Transverse colon (tissue), 4 donors: ENCODE measurements around the gene ZNF143. TPM values are rescaled to one million over a fixed set of nuclear protein-coding genes. Genes with fewer than 3 reads are reported as not detected.

Source experiments
- DNase-seq: peaks from one replicate; pipeline ENCODE4 v3.0.0-alpha.2; 2019
- H3K27ac ChIP-seq, 4 donors: fragments of 200-600 bp; sonication (generic); 2 replicates each; pipeline ENCODE4 v1.5.1; 2016 to 2018; ENCODE audit warnings: inconsistent platforms in 4 of 4
- H3K27me3 ChIP-seq: fragments of 200-600 bp; sonication (generic); 2 replicates; pipeline ENCODE4 v1.5.1; 2017; ENCODE audit warnings: inconsistent platforms
- H3K36me3 ChIP-seq, 4 donors: fragments of 200-600 bp; sonication (generic); 2 replicates each; pipeline ENCODE4 v1.5.1; 2017 to 2019; ENCODE audit warnings: inconsistent platforms in 4 of 4
- H3K4me1 ChIP-seq, 4 donors: fragments of 200-600 bp; sonication (generic); 2 replicates each; pipeline ENCODE4 v1.5.1; 2017 to 2020; ENCODE audit warnings: inconsistent platforms in 4 of 4
- H3K4me3 ChIP-seq, 4 donors: fragments of 200-600 bp; sonication (generic); 1 replicate in 1 of 4; 2 replicates in 3 of 4; pipeline versions ENCODE4 v1.5.1 to v1.6.1; 2017 to 2019; ENCODE audit warnings: inconsistent platforms in 4 of 4
- H3K9me3 ChIP-seq, 2 donors: fragments of 200-600 bp; sonication (generic); 2 replicates each; pipeline ENCODE4 v1.5.1; 2017 to 2019; ENCODE audit warnings: inconsistent platforms in 2 of 2
- CTCF ChIP-seq, 5 experiments: fragments of 200-600 bp in 3 of 5; fragments of 450-650 bp in 2 of 5; sonication (generic) in 3 of 5; IDR thresholded peaks; 1 replicate in 2 of 5; 2 replicates in 3 of 5; pipeline ENCODE4 v1.5.1; 2016 to 2017; ENCODE audit warnings: antibody characterized with exemption in 5 of 5, inconsistent platforms in 3 of 5, mild to moderate bottlenecking in 2 of 5, moderate library complexity in 1 of 5
- EP300 ChIP-seq: sonication (generic); formaldehyde crosslinking; IDR thresholded peaks from one replicate; pipeline ENCODE4 v1.6.1; 2017; ENCODE audit warnings: antibody characterized with exemption, low read depth
- POLR2A ChIP-seq: fragments of 450-650 bp; IDR thresholded peaks from one replicate; pipeline ENCODE4 v1.6.1; 2016; ENCODE audit warnings: antibody characterized with exemption, mild to moderate bottlenecking, moderate library complexity
- POLR2AphosphoS5 ChIP-seq, 3 donors: sonication (generic); formaldehyde crosslinking; IDR thresholded peaks; one replicate each; pipeline ENCODE4 v1.6.1; 2016; ENCODE audit warnings: antibody characterized with exemption in 3 of 3
- WGBS, 2 donors: methylation state at CpG; one replicate each; pipeline ENCODE4 v1.1.5; 2018; ENCODE audit warnings: low coverage in 1 of 2; 5-methylcytosine and 5-hydroxymethylcytosine counted together
- in situ Hi-C, 4 donors: fragments of 200-750 bp; cut with MboI; loops; one replicate each; pipeline versions ENCODE4 v1.15.0 to v1.15.1; 2017; ENCODE audit warnings: low sequenced_read_pairs in 3 of 4, low pct_ligation_motif_present in 1 of 4, low pct_unique_long_range_greater_than_20kb in 1 of 4
- intact Hi-C: fragments of 100-400 bp; cut with DNase I; formaldehyde crosslinking; loops from one replicate; pipeline ENCODE4 v1.15.1; 2023; ENCODE audit warnings: low total_unique reads
- total RNA-seq, 4 donors: library from RNA; depleted of rRNA; stranded (reverse); fragments of >200 nt; gene quantifications; one replicate each; pipeline ENCODE4 v1.1.0, GENCODE V29; 2016

ZNF143 gene
- total RNA-seq, 4 donors from 2014 or later, result 6.6 to 21.8 (median 14.3) TPM

DNA sequence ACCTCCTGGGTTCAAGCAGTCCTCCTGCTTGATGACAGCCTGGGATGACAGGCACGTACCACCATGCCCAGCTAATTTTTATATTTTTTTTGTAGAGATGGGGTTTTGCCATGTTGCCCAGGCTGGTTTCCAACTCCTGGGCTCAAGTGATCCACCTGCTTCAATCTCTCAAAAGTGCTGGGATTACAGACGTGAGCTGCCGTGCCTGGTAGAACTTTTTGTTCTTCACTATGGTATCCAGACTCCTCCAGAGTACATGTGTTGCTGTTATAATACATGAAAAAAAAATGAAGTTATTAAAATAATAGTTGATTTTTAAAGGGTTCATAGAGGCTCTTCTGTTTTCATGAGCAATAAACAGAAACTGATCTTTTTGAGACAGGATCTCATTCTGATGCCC is 29.6 kb downstream of the ZNF143 start:
- H3K9me3 ChIP-seq, result no peaks in the 10 kb centered on the region
- DNase-seq, result no peak
- in situ Hi-C loops, result no loop called here
- no peaks in the 10 kb centered on the region for H3K4me1 ChIP-seq
- H3K36me3 ChIP-seq, result peaks cover 0 to 31% (median 8%) of the 10 kb centered on the region in 4 donors
- intact Hi-C loops, result no loop called here
- no peaks in the 10 kb centered on the region for H3K27me3 ChIP-seq
- H3K27ac ChIP-seq, result no peak overlapping the region
- TF ChIP-seq POLR2AphosphoS5 (IDR thresholded peaks at IDR 0.05) (no peak), CTCF (IDR thresholded peaks at IDR 0.05) (no peak), POLR2A (no peak), EP300 (no peak)
- 98 to 100% methylated on average over 3 of the region's 3 CpGs for WGBS, 2 donors
- no peak overlapping the region for H3K4me3 ChIP-seq

DNA sequence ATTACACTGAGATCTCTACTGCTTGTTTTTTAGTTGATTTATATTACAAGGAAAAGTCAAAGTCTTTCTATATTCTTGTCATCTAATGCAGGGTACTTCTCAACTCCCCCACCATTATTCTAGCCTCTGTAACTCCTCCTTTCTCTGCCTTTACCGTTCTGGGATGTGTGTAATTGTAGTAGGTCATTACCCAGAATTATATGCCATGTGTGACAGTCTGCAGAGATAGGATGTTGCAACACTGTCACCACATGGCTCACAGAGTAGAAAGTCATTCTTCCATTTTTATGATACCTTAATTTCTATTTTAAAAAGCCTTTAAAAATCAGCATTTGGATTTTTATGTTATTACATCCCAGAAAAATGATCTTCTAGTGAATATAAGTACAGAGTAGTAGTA is 32.7 kb downstream of the ZNF143 start:
- in situ Hi-C loops (no loop called here), intact Hi-C loops (no loop called here)
- no peaks in the 10 kb centered on the region for H3K9me3 ChIP-seq
- no peak for TF ChIP-seq EP300
- TF ChIP-seq POLR2A, result no peak
- no peak for TF ChIP-seq CTCF (IDR thresholded peaks at IDR 0.05)
- no peak for TF ChIP-seq POLR2AphosphoS5 (IDR thresholded peaks at IDR 0.05)
- H3K27me3 ChIP-seq, result no peaks in the 10 kb centered on the region
- H3K4me3 ChIP-seq, result no peak overlapping the region
- no peak overlapping the region for H3K27ac ChIP-seq
- 50 to 57% methylated on average over 1 of the region's 1 CpG for WGBS, 2 donors
- DNase-seq, result no peak
- no peaks in the 10 kb centered on the region for H3K4me1 ChIP-seq
- H3K36me3 ChIP-seq, result peaks cover 0 to 42% (median 13%) of the 10 kb centered on the region in 4 donors

DNA sequence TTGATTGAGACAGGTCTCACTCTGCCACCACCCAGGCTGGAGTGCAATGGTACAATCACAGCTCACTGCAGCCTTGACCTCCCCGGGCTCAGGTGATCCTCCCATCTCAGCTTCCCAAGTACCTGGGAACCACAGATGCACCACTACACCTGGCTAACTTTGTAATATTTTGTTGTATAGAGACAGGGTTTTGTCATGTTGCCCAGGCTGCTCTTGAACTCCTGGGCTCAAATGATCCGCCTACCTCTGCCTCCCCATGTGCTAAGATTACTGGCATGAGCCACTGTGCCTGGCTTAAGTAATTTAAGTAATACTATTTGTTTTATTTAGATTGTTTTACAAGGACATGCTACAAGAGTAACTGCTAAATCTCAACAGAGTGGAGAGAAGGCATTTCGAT is 33.5 kb downstream of the ZNF143 start:
- H3K27me3 ChIP-seq, result no peaks in the 10 kb centered on the region
- no peak overlapping the region for H3K4me3 ChIP-seq
- TF ChIP-seq POLR2AphosphoS5 (IDR thresholded peaks at IDR 0.05) (no peak), EP300 (no peak), CTCF (IDR thresholded peaks at IDR 0.05) (no peak), POLR2A (no peak)
- peaks cover 0 to 46% (median 13%) of the 10 kb centered on the region in 4 donors for H3K36me3 ChIP-seq
- no peaks in the 10 kb centered on the region for H3K9me3 ChIP-seq
- intact Hi-C loops, result no loop called here
- H3K4me1 ChIP-seq, result no peaks in the 10 kb centered on the region
- in situ Hi-C loops, result no loop called here
- DNase-seq, result no peak
- no peak overlapping the region for H3K27ac ChIP-seq
- WGBS, 2 donors, result 96 to 100% methylated on average over 3 of the region's 3 CpGs

GRCh38 chr11:9495803-9496514 is 35.1 kb downstream of the ZNF143 start:
- Histone ChIP-seq H3K27ac (no peak overlapping the region), H3K4me1 (no peaks in the 10 kb centered on the region), H3K36me3 (peaks cover 0 to 53% (median 17%) of the 10 kb centered on the region in 4 donors), H3K9me3 (no peaks in the 10 kb centered on the region), H3K27me3 (no peaks in the 10 kb centered on the region), H3K4me3 (no peak overlapping the region)
- WGBS, 2 donors, result 91% methylated on average over 6 of the region's 6 CpGs
- DNase-seq, result no peak
- TF ChIP-seq CTCF (IDR thresholded peaks at IDR 0.05), result no peak
- TF ChIP-seq POLR2AphosphoS5 (IDR thresholded peaks at IDR 0.05), result no peak
- intact Hi-C loops (no loop called here), in situ Hi-C loops (no loop called here)
